ENCODE measurements around the gene SYT5.

DNA sequence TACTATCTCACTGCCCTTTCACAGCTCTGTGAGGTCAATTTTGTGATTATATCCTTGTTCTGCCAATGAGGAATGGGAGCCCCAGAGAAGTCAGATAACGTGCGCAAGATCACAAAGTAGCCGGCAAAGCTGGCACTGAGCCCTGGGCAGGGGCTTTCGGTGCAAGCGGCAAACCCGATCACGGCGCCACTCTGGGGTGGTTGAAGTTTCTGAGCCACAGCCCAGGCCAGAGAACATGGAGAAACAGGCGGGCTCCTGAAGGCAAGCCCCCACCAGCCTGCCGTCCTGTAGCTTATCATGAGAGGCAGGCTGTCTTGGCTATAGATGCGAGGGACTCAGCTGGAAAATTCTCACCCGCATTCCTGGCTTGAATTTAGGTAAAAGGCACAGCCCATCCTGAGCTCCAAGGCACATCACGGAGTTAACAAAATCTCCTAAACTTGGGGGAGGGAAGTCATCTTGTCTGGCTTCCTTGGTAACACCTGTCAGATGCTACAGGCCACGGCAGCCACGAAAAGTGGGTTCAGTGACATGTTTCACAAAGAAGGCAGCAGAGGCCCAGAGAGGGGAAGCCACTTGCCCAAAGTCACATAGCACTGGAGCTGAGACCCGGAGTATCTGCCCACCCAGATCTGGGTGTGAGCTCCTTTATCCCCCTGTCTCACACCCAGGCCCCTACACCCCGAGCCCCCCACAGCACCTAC lies 43.5 kb downstream of the SYT5 start:
- TF ChIP-seq, protein P1, sequence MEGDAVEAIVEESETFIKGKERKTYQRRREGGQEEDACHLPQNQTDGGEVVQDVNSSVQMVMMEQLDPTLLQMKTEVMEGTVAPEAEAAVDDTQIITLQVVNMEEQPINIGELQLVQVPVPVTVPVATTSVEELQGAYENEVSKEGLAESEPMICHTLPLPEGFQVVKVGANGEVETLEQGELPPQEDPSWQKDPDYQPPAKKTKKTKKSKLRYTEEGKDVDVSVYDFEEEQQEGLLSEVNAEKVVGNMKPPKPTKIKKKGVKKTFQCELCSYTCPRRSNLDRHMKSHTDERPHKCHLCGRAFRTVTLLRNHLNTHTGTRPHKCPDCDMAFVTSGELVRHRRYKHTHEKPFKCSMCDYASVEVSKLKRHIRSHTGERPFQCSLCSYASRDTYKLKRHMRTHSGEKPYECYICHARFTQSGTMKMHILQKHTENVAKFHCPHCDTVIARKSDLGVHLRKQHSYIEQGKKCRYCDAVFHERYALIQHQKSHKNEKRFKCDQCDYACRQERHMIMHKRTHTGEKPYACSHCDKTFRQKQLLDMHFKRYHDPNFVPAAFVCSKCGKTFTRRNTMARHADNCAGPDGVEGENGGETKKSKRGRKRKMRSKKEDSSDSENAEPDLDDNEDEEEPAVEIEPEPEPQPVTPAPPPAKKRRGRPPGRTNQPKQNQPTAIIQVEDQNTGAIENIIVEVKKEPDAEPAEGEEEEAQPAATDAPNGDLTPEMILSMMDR (IDR thresholded peaks at IDR 0.05 in 2 of 3, conservative IDR thresholded peaks at IDR 0.05 in 1 of 3; ENCODE audit: insufficient read depth in 2 of 3, low read depth in 1 of 3, low read length in 3 of 3), result no peak
- TF ChIP-seq, protein P2, sequence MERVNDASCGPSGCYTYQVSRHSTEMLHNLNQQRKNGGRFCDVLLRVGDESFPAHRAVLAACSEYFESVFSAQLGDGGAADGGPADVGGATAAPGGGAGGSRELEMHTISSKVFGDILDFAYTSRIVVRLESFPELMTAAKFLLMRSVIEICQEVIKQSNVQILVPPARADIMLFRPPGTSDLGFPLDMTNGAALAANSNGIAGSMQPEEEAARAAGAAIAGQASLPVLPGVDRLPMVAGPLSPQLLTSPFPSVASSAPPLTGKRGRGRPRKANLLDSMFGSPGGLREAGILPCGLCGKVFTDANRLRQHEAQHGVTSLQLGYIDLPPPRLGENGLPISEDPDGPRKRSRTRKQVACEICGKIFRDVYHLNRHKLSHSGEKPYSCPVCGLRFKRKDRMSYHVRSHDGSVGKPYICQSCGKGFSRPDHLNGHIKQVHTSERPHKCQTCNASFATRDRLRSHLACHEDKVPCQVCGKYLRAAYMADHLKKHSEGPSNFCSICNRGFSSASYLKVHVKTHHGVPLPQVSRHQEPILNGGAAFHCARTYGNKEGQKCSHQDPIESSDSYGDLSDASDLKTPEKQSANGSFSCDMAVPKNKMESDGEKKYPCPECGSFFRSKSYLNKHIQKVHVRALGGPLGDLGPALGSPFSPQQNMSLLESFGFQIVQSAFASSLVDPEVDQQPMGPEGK (CRISPR knock-in tag; IDR thresholded peaks at IDR 0.05; ENCODE audit: borderline replicate concordance), result no peak
- TF ChIP-seq SNIP1 (IDR thresholded peaks at IDR 0.05; ENCODE audit: low read depth) (no peak), ZNF133 (CRISPR knock-in tag; IDR thresholded peaks at IDR 0.05) (no peak), ZNF75A (CRISPR knock-in tag; IDR thresholded peaks at IDR 0.05) (no peak), MEF2A (IDR thresholded peaks at IDR 0.05; ENCODE audit: control insufficient read depth, low read depth, low read length) (no peak), EP300 (IDR thresholded peaks at IDR 0.05; ENCODE audit: low read length) (no peak), ZNF146 (CRISPR knock-in tag; IDR thresholded peaks at IDR 0.05; ENCODE audit: unreplicated experiment) (no peak), EZH2 (IDR thresholded peaks at IDR 0.05; ENCODE audit: borderline replicate concordance, low read depth, low read length) (no peak), PHF21A (IDR thresholded peaks at IDR 0.05; ENCODE audit: borderline replicate concordance, low read depth) (no peak), ZNF184 (CRISPR knock-in tag; IDR thresholded peaks at IDR 0.05) (no peak), FOXK2 (conservative IDR thresholded peaks at IDR 0.05 in 1 of 2, IDR thresholded peaks at IDR 0.05 in 1 of 2; ENCODE audit: low read depth in 2 of 2) (no peak)
- TF ChIP-seq, protein P3, sequence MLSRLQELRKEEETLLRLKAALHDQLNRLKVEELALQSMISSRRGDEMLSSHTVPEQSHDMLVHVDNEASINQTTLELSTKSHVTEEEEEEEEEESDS (CRISPR knock-in tag; IDR thresholded peaks at IDR 0.05), result no peak
